Measurements from ENCODE around the gene FBXL17. TPM values are rescaled to one million over a fixed set of nuclear protein-coding genes. Genes with fewer than 3 reads are reported as not detected.

The FBXL17 gene
- total RNA-seq, 1 donor from 2014 or later: 4.2 TPM

DNA sequence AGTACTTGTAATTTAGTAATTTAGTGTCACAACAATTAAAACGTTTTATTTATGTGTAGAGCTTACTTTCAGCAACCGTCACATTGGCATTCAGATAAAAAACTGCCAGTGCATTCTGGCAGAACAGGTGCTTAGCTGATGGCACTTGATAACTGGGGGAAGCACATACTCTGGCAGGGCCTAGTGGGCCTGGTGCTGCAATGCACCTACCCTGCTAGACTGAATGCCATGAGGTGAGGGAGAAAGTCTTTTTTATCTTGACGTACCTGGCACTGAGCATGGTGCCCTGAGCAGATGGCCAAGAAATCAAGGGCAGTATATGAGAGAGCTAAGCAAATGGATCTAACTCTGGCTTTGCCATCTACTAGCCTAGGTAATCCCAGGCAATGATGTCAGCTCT lies 430.6 kb downstream of the FBXL17 start:
- DNase-seq (ENCODE audit: low read depth): no peak
- TF ChIP-seq, protein P1, sequence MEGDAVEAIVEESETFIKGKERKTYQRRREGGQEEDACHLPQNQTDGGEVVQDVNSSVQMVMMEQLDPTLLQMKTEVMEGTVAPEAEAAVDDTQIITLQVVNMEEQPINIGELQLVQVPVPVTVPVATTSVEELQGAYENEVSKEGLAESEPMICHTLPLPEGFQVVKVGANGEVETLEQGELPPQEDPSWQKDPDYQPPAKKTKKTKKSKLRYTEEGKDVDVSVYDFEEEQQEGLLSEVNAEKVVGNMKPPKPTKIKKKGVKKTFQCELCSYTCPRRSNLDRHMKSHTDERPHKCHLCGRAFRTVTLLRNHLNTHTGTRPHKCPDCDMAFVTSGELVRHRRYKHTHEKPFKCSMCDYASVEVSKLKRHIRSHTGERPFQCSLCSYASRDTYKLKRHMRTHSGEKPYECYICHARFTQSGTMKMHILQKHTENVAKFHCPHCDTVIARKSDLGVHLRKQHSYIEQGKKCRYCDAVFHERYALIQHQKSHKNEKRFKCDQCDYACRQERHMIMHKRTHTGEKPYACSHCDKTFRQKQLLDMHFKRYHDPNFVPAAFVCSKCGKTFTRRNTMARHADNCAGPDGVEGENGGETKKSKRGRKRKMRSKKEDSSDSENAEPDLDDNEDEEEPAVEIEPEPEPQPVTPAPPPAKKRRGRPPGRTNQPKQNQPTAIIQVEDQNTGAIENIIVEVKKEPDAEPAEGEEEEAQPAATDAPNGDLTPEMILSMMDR (conservative IDR thresholded peaks at IDR 0.05; ENCODE audit: low read depth, low read length): no peak
- H3K4me3 ChIP-seq (ENCODE audit: low read depth, low read length): no peak overlapping the region

GRCh38 chr5:107950776-107951175 lies 431.1 kb downstream of the FBXL17 start:
- H3K4me3 ChIP-seq (ENCODE audit: low read depth, low read length): no peak overlapping the region
- TF ChIP-seq, protein P1 (conservative IDR thresholded peaks at IDR 0.05; ENCODE audit: low read depth, low read length): no peak
- DNase-seq (ENCODE audit: low read depth): no peak

GRCh38 chr5:107949688-107950341 lies 432.1 kb downstream of the FBXL17 start:
- TF ChIP-seq, protein P1 (conservative IDR thresholded peaks at IDR 0.05; ENCODE audit: low read depth, low read length): no peak
- no peak for DNase-seq (ENCODE audit: low read depth)
- H3K4me3 ChIP-seq (ENCODE audit: low read depth, low read length): no peak overlapping the region

DNA sequence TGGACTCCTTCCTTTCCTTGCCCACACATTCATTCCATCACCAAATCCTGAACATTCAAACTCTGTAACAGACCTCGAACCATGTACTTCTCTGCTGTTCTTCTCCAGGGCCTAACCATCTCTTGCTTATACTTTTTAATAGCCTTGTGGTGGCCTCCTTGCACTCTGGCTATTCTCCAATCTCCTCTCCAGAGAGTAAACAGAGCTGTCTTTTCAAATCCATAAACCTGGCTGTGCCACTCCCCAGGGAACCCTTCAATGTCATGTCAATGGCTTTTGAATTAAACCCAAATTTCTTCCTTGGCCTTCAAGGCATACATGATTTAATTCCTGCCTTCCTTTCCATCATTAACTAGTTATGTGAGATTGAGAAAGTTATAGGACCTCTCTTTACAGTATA lies 433.5 kb downstream of the FBXL17 start:
- no peak for DNase-seq (ENCODE audit: low read depth)
- H3K4me3 ChIP-seq (ENCODE audit: low read depth, low read length): no peak overlapping the region
- TF ChIP-seq, protein P1 (conservative IDR thresholded peaks at IDR 0.05; ENCODE audit: low read depth, low read length): no peak

GRCh38 chr5:107945061-107945460 lies 436.8 kb downstream of the FBXL17 start:
- no peak for DNase-seq (ENCODE audit: low read depth)
- TF ChIP-seq, protein P1 (conservative IDR thresholded peaks at IDR 0.05; ENCODE audit: low read depth, low read length): no peak
- no peak overlapping the region for H3K4me3 ChIP-seq (ENCODE audit: low read depth, low read length)

DNA sequence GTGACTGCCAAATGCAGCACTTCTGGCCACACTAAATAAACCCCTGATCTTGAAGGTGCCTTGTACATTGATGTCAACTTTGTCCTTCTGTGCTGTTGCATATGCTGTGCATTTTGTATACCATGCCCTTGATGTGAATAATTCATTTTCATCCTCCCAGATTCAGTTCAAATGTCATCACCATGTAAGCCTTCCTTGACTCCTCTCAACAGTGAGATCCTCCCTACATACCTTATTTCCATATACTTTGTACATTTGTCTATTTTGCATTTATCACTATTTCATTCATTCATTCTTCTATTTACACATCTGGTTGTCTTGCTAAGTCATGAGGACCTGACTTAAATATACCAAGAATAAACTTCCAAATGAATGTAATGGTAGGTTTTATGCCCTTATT lies 438.0 kb downstream of the FBXL17 start:
- no peak overlapping the region for H3K4me3 ChIP-seq (ENCODE audit: low read depth, low read length)
- DNase-seq (ENCODE audit: low read depth): no peak
- TF ChIP-seq, protein P1 (conservative IDR thresholded peaks at IDR 0.05; ENCODE audit: low read depth, low read length): no peak

DNA sequence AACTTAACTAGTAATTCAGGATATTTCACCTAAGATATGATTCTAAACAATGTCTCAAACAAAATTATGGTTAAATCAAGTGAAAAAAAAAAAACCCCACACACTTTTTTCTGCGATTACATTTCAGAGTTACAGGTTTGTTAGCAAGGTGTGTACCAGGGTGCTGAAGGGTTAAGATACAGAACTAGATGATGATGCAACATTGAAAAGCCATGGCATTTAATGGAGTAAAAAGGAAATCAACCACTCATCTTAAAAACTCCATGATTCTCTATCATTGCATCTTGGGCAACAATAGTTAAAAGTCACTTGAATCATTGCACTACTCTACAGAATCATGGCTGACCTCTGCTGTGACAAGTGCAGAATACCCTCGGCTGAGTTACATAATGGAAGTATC lies 440.9 kb downstream of the FBXL17 start:
- no peak for DNase-seq (ENCODE audit: low read depth)
- TF ChIP-seq, protein P1 (conservative IDR thresholded peaks at IDR 0.05; ENCODE audit: low read depth, low read length): no peak
- H3K4me3 ChIP-seq (ENCODE audit: low read depth, low read length): no peak overlapping the region

All from epithelial cell of proximal tubule (primary cell).